Calu3 (cell line): ENCODE data around the gene PSAPL1. TPM values are rescaled to one million over a fixed set of nuclear protein-coding genes. Genes with fewer than 3 reads are reported as not detected.

Experiments
- BruUV-seq: library from RNA; stranded (reverse); fragments of 400-500 nt; replicated peaks from 2 replicates; lab custom pipeline; 2021; lab: Mats Ljungman, UMichigan
- CTCF ChIA-PET: fragments of 300-600 bp; sonication (Branson Sonifier 250); formaldehyde crosslinking; loops from one replicate; lab custom pipeline; 2022; ENCODE audit warnings: antibody characterized with exemption; lab: Charles Lee
- DNase-seq: peaks from one replicate; pipeline ENCODE4 v3.0.0; 2022
- H3K27ac Mint-ChIP-seq: one replicate; pipeline ENCODE4 v1.8.0; 2022; ENCODE audit warnings: mixed read lengths; ENCODE audit not compliant: unreplicated experiment
- H3K27me3 Mint-ChIP-seq: one replicate; pipeline ENCODE4 v1.8.0; 2022; ENCODE audit warnings: mixed read lengths; ENCODE audit not compliant: unreplicated experiment
- H3K36me3 Mint-ChIP-seq: one replicate; pipeline ENCODE4 v1.8.0; 2022; ENCODE audit warnings: mild to moderate bottlenecking, moderate library complexity, mixed read lengths; ENCODE audit not compliant: insufficient read depth, unreplicated experiment
- H3K4me1 Mint-ChIP-seq: one replicate; pipeline ENCODE4 v1.8.0; 2022; ENCODE audit warnings: mild to moderate bottlenecking, low read depth, mixed read lengths; ENCODE audit not compliant: unreplicated experiment
- H3K4me3 Mint-ChIP-seq: one replicate; pipeline ENCODE4 v1.8.0; 2022; ENCODE audit warnings: mild to moderate bottlenecking, low read depth, moderate library complexity, mixed read lengths; ENCODE audit not compliant: unreplicated experiment
- H3K9me3 Mint-ChIP-seq: one replicate; pipeline ENCODE4 v1.8.0; 2022; ENCODE audit warnings: low read depth, mixed read lengths; ENCODE audit not compliant: unreplicated experiment
- intact Hi-C: fragments of 100-400 bp; cut with micrococcal nuclease; formaldehyde crosslinking; loops from one replicate; pipeline ENCODE4 v1.10.0; 2022; ENCODE audit not compliant: unreplicated experiment
- total RNA-seq: library from RNA; stranded (reverse); gene quantifications from 2 replicates; pipeline ENCODE4 v1.2.3, GENCODE V29; 2022
- TF ChIP-seq, protein P1 (sequence below): fragments of 200-600 bp; IDR thresholded peaks from one replicate; pipeline ENCODE4 v1.8.0; 2022; ENCODE audit warnings: antibody characterized with exemption; ENCODE audit not compliant: unreplicated experiment

PSAPL1 gene
- total RNA-seq, 1 experiment from 2014 or later: not detected

DNA sequence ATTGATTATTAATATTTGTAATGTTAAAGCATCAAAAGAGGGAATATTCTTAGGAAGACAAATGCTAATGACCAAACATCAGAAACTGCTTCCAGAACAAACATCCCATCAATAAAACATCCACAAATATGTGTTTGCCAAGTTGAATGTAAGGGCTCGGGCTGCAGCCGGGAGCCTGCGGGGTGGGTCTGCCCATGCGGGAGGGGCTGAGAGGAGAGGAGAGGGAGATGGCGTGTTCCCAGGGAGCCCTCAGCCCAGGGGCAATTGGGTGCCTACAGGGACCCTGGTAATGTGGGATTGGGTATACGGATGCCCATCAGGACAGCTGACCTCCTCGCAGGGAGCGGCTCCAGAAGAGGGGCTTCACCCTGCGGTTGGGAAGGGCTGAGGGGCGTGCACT lies 38.4 kb upstream of the PSAPL1 start:
- no peaks in the 10 kb centered on the region for H3K4me1 Mint-ChIP-seq
- no TSS peak for BruUV-seq
- CTCF ChIA-PET: no interaction called here

GRCh38 chr4:7472442-7473013 lies 37.8 kb upstream of the PSAPL1 start:
- Mint-ChIP-seq H3K27me3 (peaks cover 95% of the 10 kb centered on the region), H3K27ac (no peak overlapping the region), H3K4me1 (no peaks in the 10 kb centered on the region), H3K4me3 (no peak overlapping the region), H3K36me3 (no peaks in the 10 kb centered on the region), H3K9me3 (no peaks in the 10 kb centered on the region)
- intact Hi-C loops: no loop called here
- no TSS peak for BruUV-seq
- CTCF ChIA-PET: no interaction called here
- TF ChIP-seq, protein P1, sequence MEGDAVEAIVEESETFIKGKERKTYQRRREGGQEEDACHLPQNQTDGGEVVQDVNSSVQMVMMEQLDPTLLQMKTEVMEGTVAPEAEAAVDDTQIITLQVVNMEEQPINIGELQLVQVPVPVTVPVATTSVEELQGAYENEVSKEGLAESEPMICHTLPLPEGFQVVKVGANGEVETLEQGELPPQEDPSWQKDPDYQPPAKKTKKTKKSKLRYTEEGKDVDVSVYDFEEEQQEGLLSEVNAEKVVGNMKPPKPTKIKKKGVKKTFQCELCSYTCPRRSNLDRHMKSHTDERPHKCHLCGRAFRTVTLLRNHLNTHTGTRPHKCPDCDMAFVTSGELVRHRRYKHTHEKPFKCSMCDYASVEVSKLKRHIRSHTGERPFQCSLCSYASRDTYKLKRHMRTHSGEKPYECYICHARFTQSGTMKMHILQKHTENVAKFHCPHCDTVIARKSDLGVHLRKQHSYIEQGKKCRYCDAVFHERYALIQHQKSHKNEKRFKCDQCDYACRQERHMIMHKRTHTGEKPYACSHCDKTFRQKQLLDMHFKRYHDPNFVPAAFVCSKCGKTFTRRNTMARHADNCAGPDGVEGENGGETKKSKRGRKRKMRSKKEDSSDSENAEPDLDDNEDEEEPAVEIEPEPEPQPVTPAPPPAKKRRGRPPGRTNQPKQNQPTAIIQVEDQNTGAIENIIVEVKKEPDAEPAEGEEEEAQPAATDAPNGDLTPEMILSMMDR: no peak
- DNase-seq: no peak

More for the DNA sequence above, 38.4 kb upstream of the PSAPL1 start:
- no peak overlapping the region for H3K27ac Mint-ChIP-seq
- TF ChIP-seq, protein P1: no peak
- intact Hi-C loops: no loop called here
- H3K27me3 Mint-ChIP-seq: peaks cover 98% of the 10 kb centered on the region
- H3K9me3 Mint-ChIP-seq: no peaks in the 10 kb centered on the region
- no peak for DNase-seq
- H3K4me3 Mint-ChIP-seq: no peak overlapping the region
- no peaks in the 10 kb centered on the region for H3K36me3 Mint-ChIP-seq

- intact Hi-C loops: no loop called here
- Mint-ChIP-seq H3K27me3 (peaks cover 78% of the 10 kb centered on the region), H3K9me3 (no peaks in the 10 kb centered on the region), H3K36me3 (no peaks in the 10 kb centered on the region), H3K4me3 (no peak overlapping the region), H3K4me1 (no peaks in the 10 kb centered on the region), H3K27ac (no peak overlapping the region)
- DNase-seq: no peak
- TF ChIP-seq, protein P1: no peak
- CTCF ChIA-PET: no interaction called here
- no TSS peak for BruUV-seq
These were observed 35.9 kb upstream of the PSAPL1 start for GRCh38 chr4:7470522-7471128.

DNA sequence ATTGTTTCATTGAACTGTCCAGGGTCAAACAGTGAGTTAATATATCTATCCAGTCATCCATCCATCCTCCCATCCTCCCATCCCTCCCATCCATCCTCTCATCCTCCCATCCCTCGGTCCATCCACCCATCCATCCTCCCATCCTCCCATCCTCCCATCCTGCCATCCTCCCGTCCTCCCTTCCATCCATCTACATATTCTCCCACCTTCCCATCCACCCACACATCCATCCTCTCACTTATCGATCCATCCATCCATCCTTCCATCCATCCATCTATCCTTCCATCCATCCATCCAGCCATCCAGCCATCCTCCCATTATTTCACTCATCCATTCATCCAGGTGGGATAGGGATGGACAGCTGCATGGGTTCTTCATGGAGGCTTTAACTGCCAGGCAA lies 35.4 kb upstream of the PSAPL1 start:
- TF ChIP-seq, protein P1: no peak
- Mint-ChIP-seq H3K9me3 (no peaks in the 10 kb centered on the region), H3K27ac (no peak overlapping the region), H3K36me3 (no peaks in the 10 kb centered on the region), H3K4me3 (no peak overlapping the region), H3K4me1 (no peaks in the 10 kb centered on the region), H3K27me3 (peaks cover 73% of the 10 kb centered on the region)
- CTCF ChIA-PET: no interaction called here
- DNase-seq: no peak
- BruUV-seq: no TSS peak
- intact Hi-C loops: no loop called here
